Bronchial smooth muscle cell (primary cell): Measurements from ENCODE around the gene TERC. TPM values are rescaled to one million over a fixed set of nuclear protein-coding genes. Genes with fewer than 3 reads are reported as not detected.

Experiments
- total RNA-seq: library from RNA; depleted of rRNA; stranded (reverse); fragments of >200 nt; gene quantifications from 2 replicates; pipeline ENCODE4 v1.2.1, GENCODE V29; 2014

Gene TERC
- total RNA-seq = 19.6 and 290 TPM in 2 replicates

GRCh38 chr3:169764882-169765612 is at the start of gene TERC:
TSS of gene TERC (minus strand) at chr3:169765060.

GRCh38 chr3:169812332-169813235 is 47.7 kb upstream of the TERC start, which contains the start of the genes LRRC34 and LRRIQ4:
TSS of gene LRRC34 (minus strand) at chr3:169812904. CDS start at chr3:169812548, 356 bp downstream.
TSS of gene LRRIQ4 (plus strand) at chr3:169812870. CDS start at chr3:169821922, 9,052 bp downstream.

GRCh38 chr3:169772897-169773816 is 8.3 kb upstream of the TERC start, which contains the start of gene MYNN:
TSS of gene MYNN (plus strand) at chr3:169773396. CDS start at chr3:169774296, 900 bp downstream.

GRCh38 chr3:169769287-169770181 is 4.7 kb upstream of the TERC start, which contains the start of gene ACTRT3:
TSS of gene ACTRT3 (minus strand) at chr3:169769561. CDS start at chr3:169769520, 41 bp downstream.

Other genes starting within 250 kb of the TERC start
- gene MECOM, start 101.3 kb downstream of the TERC start, total RNA-seq = 73.0 and 108 TPM in 2 replicates
- 6.6 and 7.1 TPM in 2 replicates for gene ACTRT3, start 4.5 kb upstream of the TERC start, total RNA-seq
- gene MYNN, start 8.3 kb upstream of the TERC start, total RNA-seq = 23.8 and 31.3 TPM in 2 replicates
- not detected in 2 replicates for gene LRRIQ4, start 47.8 kb upstream of the TERC start, total RNA-seq
- gene LRRC34, start 47.8 kb upstream of the TERC start, total RNA-seq = 0.86 and 1.7 TPM in 2 replicates
- gene LRRC31, start 104.9 kb upstream of the TERC start, total RNA-seq = not detected in 2 replicates
- gene SAMD7, start 146.5 kb upstream of the TERC start, total RNA-seq = not detected in 2 replicates
- 38.6 and 60.9 TPM in 2 replicates for gene SEC62, start 201.7 kb upstream of the TERC start, total RNA-seq